Suppressor macrophage treated with lipopolysaccharide for 1 hour (primary cell): ENCODE results near the gene CLK2.
"Not testable (repeated sequence)": the region's sequence is repeated elsewhere in the genome, so short reads cannot be mapped to it uniquely, and the experiment has no call there.

Source experiments
- DNase-seq, 3 donors: peaks; one replicate each; pipeline ENCODE4 v3.0.0-alpha.2; 2020 to 2022

The CLK2 gene

DNA sequence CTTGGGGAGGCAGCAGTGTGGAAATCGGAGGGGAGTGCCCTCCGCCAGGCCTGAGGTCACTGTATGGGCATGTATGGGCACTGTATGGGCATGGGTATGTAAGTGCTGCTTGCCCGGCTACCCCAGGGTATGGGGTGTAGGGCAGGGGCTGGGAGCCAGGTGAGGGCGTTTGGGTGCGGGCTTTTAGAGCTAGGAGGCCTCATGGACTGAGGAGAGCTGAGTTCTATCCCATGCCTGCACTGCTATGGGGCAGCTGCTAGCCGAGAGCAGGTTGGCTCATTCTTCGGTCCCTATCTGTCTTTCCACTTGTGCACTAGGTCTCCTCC, 22.6 kb upstream of the CLK2 start:
- no peak for DNase-seq

DNA sequence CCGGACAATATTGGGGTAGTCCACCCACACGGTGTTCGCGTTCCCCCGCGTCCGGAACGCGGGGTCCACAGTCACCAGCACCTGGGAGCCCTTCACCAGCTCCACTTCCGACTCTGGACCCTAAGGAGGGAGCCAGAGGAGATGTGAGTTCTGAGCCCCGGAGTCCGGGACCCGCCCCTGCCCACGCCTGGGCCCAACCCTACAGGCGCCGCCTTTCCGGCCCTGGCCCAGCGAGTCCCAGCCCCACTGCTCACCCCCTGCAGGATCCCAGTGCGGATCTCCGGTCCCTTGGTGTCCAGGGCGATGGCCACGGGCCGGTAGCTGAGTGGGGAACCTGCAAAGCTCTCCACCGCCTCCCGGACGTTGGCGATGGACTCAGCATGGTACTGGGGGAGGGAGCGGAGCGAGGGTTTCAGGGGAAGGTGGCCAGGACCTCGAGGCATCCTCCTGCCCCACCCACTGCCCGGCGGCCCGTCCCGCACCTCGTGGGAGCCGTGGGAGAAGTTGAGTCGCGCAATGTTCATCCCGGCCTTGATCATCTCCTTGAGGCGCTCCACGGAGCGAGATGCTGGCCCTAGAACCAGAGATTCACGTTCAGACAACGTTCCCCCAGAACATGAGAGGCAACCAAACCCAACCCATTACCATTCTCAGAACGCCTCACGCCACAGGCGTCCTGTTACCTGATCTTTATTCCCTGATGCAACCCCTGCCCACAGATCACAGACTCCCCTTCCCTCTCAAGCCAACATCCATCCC, 22.1 kb upstream of the CLK2 start:
- no peak for DNase-seq

DNA sequence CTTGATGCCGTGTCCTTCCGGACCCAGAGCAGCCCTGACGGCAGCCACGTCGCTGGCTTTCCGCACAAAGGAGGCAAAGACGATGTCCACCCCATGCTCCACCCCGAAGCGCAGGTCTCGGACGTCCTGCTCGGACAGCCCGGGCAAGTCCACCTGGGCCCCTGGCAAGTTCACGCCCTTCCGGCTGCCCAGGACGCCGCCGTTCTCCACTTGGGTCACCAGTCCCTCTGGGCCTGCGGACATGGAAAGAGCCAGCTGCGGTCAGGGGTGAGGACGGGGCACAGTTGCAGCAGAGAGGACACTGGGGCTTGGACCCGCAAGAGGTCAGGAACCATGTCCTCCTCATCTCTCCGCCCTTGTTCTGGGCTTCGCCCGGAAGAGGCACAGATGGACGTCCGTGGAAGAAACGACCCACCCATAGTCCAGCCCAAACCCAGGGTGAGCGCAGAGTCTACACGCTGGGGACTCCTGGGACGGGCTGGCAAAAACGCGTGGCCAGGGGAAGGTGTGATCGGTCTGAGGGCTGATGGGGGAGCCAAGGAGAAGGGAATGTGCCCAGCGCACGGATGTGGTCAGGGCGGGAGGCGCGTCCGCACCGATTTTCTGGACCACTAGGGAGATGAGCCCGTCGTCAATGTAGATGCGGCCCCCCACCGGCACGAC, 21.3 kb upstream of the CLK2 start:
- DNase-seq: no peak

DNA sequence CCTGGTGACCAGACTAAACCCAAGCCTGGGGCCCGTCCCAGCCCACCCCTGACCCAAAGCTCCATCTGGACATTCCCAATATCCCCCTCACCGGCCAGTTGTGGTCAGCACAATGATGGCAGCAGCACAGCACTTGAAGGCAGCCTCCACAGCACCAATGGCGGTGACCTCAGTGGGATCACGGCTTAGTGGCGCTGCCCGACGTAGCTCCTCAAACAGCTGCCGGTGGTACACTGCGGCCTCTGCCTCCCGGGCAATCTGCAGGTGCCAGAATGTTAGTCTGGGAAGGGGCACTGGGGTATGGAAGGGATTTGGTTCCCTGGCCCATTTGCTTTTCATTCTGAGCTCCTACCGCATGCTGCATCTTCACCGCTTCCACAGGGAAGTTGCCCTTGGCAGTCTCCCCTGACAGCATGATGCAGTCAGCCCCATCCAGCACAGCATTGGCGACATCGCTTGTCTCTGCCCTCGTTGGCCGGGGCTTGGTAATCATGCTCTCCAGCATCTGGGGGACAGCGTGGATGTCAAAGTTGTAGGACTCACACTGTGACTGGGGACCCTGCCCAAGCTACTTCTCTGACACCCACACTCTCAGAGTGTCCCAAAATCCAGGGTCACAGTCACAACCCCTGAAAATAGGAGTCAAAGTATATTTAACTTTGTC, 19.9 kb upstream of the CLK2 start:
- no peak for DNase-seq

DNA sequence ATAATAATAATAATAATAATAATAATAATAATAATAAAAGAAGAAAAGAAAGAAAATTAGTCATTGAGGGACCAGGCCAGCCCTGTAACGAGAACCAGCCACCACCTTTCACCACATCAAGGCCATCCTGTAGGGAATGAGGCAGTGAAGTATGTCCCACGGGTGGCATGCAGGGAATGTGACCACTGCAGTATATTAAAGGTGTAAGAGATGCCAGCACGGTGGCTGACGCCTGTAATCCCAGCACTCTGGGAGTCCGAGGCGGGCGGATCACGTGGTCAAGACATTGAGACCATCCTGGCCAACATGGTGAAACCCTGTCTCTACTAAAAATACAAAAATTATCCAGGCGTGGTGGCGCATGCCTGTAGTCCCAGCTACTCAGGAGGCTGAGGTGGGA, 17.7 kb upstream of the CLK2 start:
- not testable (repeated sequence) for DNase-seq

DNA sequence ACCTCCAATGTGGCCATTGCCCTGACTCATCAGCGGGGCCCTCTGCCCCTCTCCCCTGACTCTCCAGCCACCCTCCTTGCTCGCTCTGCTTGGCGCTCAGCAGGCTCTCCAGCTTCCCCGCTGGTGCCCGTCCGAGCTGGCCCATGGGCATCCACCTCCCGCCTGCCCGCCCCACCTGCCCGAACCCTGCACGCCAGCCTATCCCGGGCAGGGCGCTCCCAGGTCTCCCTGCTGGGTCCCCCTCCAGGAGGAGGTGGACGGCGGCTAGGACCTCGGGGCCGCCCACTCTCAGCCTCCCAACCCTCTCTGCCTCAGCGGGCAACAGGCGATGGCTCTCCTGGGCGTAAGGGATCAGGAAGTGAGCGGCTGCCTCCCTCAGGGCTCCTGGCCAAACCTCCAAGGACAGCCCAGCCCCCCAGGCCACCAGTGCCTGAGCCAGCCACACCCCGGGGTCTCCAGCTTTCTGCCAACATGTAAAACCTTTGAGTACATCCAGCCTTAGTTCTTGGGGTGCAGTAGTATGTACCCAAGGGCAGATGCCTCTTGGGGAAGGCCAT, 14.8 kb upstream of the CLK2 start:
- no peak for DNase-seq

DNA sequence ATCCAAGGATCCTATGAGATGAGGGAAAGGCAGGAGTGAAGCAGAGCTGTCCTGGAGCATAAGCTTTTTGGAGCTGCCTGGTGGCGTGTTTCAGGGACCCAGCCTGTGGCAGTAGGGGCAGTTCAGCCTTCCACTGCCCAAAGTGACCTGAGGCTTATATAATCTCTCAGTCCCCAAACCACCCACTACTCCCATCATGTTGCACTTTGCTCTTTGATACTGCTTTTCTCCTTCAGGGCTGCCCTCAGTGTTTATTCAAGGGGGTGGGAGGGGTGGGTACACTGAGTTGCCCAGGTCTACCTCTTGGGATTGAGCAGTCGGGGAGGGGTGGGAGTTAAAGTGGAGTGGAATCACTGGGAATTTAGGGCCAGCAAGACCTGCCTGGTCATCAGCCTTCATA, 13.2 kb upstream of the CLK2 start:
- no peak for DNase-seq

DNA sequence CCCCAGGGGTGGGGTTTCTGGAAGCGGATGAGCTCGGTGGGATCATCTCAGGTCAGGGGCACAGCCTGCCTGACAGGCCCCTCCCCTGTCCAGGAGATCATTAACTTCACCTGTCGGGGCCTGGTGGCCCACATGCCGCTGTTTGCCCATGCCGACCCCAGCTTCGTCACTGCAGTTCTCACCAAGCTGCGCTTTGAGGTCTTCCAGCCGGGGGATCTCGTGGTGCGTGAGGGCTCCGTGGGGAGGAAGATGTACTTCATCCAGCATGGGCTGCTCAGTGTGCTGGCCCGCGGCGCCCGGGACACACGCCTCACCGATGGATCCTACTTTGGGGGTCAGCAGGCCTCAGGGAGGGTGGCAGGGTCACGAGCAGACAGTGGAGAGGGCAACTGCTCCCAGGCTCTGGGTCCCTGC, 12.3 kb upstream of the CLK2 start:
- DNase-seq: no peak

DNA sequence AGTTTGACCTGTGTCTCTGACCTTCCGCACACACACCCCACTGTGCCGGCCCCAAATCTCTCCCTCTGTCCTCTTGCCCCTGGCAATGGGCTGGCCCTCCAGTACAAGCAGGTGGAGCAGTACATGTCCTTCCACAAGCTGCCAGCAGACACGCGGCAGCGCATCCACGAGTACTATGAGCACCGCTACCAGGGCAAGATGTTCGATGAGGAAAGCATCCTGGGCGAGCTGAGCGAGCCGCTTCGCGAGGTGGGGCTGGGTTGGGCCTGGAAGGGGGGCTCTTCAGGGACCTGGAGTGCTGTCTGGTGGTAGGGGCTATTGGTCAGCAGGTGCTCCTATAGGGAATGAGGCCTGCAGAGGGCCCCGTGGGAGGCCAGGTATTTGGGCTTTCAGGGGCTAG, 11.8 kb upstream of the CLK2 start:
- DNase-seq: no peak

DNA sequence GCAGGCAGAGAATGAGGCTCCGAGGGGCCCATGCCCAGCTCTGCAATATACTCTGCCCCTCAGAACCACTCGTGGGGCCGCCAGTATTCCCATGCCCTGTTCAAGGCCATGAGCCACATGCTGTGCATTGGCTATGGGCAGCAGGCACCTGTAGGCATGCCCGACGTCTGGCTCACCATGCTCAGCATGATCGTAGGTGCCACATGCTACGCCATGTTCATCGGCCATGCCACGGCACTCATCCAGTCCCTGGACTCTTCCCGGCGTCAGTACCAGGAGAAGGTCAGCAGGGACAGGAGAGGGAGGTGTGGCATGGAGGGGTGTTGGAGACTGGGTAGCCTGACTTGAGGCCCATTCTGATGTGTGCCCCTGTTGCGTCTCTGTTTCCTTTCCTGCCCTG, 11.2 kb upstream of the CLK2 start:
- no peak for DNase-seq

DNA sequence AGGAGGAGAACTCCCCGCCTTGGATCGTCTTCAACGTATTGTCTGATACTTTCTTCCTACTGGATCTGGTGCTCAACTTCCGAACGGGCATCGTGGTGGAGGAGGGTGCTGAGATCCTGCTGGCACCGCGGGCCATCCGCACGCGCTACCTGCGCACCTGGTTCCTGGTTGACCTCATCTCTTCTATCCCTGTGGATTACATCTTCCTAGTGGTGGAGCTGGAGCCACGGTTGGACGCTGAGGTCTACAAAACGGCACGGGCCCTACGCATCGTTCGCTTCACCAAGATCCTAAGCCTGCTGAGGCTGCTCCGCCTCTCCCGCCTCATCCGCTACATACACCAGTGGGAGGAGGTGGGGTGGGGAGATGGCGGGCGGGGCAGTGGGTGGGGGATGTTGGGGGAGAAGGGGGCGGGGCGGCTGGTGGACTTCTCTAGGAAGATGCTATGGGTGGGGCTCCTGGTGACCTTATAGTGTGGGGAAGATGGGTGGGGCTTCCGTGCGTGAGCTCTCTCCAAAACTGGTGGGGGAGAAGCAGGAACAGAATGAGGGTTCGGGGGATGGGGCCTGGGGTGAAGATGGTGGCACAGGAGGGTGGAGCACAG, 9.3 kb upstream of the CLK2 start:
- DNase-seq: no peak

DNA sequence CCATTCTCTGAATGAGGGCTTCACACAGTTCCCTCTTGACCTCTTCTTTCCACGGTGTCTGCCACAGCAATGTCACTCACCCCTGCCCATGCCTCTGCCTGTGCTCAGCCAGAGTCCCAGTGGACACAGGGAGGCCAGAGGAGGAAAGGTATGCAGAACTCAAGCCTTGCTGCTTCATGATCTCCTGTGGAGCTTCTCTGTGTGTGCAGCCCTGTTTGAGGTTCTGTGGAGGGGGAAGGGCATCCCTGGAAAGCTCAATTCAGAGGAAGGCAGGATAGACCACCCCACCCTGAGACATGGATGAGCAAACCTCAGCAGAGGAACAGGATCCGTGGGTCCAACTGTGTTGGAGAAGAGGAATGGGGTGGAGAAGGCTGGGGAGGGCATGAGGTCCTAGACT, 6.0 kb upstream of the CLK2 start:
- DNase-seq: no peak

DNA sequence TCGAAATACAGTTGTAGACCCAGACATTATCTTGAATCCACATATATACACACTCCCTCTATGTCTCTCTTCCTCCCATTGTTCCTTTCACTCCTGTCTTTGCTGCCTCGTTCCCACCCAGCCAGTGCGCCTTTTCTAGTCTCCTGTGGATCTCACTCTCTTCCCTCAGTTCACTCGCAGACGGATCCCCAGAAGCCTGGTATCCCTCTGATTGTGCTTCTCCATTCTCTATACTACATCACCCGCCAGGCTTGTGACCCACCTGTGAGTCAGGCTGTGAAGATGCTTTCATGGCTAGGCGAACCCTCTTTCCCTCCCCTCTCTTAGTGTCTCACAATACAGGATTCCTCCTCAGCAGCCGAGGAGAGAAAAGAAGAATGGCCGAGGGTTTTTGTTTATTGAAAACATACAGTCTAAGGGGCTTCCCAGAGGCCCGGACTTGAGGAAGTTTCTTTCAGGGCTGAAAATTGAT, 5.4 kb upstream of the CLK2 start:
- DNase-seq: no peak

DNA sequence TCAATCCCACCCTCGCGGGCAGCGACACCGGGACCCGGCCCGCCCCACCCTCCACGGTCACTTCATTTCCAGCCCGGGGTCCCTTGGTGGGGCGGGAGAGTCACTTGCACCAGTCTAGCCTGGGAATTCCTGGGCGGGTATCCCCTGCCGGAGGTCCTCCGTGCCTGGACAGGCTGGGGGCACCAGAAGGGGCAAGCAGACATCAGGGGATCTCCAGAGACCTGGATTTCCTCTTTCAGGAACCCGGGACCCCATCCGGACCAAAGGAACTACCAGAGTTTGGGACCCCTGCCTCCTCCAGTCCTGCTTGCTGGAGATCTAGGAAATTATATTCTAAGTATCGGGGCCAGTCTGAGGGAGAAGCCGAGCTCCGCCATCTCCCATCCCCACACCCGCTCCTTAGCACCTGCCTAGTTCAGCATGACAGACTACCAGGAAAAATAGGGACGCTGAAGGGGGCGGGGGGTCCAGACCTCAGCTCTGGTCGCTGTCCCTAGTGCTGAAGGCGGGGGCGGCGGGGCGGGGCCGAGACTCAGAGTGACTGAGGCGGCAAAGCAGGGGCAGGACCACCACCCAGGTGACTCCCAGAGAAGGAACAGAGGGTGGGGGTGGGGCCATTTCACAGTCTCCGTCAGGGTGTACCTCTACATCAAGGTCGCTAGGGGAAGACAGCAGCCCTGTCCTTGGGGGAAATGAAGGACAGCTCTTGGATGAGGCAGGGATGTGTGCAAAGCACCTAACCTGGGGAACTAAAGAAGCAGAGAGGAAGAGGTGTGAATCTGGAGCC, 4.8 kb upstream of the CLK2 start:
- DNase-seq: peak; percentile 26 to 70 (median 44)

DNA sequence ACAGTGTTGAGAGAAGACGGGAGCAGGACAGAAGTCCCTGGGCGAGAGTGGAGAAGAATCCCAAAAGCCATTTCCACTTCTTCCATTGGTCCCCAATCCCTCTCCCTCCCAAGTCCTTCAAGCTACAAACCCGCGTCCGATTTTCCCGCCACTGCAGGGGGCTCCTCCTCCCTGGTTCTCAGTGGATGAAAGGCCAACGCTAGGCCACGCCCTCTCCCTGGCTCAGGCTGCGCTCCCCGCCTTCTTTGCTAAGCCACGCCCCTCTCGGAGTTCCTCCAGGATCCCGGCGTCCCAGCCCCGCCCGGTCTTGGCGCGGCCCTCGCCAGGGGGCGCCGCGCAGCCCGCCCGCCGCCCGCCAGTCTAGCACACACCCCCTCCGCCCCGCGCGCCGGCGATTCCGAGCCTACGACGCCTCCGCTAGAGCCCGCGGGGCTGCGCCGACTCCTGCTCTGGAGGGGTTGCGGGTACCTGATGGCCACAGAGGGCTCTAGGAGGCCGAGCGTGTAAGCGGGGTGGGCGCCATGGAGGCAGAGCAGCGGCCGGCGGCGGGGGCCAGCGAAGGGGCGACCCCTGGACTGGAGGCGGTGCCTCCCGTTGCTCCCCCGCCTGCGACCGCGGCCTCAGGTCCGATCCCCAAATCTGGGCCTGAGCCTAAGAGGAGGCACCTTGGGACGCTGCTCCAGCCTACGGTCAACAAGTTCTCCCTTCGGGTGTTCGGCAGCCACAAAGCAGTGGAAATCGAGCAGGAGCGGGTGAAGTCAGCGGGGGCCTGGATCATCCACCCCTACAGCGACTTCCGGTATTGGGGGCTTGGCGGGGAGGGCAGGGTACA, 4.0 kb upstream of the CLK2 start, which contains the start of gene HCN3:
HCN3 (plus strand) TSS at position 394 of the 832 bp plus-strand sequence; CDS start at position 522, 128 bp downstream.
- DNase-seq: peak; percentile 98 to 99 (median 99)

DNA sequence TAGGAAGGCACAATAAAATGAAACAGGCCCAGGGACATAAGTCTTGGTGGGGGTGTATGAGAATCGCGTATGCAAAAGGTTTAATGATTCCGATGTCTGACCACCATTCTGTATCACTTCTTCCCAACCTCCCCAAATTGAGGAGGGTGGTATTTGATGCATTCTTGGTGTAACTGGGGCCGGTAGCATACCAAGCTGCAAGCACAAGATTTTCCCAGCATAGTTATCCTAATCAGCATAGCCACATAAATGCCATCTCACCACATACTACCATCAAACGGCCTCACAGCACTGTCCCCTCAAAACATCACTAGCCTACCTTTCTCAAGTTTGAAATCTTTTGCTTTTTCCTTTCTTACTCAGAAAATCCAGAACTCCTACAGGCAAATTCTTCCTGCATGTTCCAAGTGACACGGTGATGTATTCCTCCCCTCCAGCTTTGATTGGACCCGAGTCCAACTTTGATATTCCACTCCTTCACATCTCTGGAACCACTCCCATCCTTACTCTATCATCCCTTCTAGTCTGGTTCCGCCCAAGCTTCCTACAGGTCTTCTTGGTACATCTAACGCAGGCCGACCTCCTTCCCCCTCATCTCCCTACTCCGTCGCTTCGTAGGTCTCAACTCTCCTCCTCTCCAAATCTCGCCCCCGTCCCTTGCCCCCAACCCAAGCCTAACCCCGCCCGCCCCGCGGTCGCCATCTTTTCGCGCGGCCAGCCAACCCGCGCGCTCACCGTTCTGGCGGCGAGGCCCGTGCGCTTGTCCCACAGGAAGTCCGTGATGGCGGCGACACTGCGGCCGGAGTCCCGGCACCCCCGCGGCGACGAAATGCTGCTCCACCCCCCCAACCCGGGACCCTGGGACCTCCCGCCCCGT, 600 bp downstream of the CLK2 start:
- DNase-seq: peak in 1 of 3 donors; percentile 30

DNA sequence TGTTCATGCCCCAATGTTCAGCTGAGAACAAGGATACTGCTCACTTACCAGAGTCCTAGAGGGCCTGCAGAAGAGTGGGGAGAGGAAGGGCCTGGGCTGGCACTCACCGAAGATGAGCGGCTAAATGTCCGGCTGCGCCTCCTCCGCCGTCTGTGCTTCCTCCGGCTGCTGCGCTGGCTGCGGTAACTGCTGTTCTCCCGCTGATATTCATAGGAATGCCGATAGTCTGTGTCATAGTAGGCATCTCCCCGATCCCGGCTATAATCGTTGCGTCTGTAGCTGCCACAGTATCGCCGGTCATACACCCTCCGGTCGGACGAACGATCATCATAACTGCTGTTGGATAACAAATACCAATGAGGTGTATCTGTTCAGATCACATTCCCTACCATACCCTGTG, 3.9 kb downstream of the CLK2 start:
- no peak for DNase-seq

DNA sequence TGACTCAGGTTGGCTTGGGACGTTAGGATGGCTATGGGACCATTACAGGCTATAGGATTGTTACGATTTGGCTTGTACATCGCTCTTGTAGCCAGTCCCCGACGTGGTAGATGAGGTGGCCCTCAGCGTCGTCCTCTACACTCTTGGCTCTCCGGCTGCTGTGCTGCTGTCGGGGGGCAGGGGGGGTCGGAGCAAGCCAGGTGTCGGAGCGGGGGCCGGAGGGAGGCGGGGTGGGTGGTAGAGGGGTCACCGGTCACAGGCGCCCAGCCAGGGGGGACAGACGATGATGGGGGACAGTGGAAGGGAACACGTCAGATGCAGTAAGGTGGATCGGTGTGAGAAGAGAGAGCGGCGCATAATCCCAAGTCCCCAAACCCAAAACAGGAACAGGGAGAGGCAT, 4.7 kb downstream of the CLK2 start:
- no peak for DNase-seq

DNA sequence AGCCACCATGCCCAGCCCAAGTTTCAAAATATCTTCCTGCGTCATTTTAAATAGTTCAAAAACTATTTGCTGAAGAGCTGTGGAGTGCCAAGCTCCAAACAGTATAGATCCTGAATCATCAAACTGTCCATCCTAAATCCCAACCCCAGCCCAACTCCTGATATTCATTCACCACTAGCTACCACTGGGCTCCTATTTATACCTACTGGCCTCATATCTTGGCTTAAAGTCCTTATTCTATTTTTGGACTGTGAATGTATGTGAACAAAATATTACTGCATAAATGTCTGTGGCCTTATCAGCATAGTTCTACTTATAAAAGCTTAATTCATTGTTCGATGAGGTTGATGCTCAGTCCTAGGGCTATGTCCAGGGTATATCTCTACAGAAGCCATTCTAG, 5.9 kb downstream of the CLK2 start:
- no peak for DNase-seq

DNA sequence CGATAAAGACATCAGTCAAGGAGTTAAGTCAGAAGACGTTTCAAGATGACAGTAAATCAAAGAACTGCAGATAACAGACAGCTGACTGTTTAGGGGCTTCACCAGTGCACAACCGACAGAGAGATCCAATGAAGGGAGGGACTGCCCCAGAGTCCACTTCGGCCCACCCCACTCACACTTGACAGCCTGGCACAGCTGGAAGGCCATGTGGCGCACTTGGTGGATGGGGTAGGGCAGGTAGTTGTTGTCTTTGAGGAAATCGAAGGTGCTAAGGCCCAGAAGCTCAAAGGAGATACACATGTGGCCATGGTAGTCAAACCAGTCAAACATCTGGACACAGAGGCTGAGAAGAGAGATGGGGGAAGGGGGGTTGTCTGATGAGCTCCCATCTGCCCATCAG, 6.8 kb downstream of the CLK2 start:
- no peak for DNase-seq

DNA sequence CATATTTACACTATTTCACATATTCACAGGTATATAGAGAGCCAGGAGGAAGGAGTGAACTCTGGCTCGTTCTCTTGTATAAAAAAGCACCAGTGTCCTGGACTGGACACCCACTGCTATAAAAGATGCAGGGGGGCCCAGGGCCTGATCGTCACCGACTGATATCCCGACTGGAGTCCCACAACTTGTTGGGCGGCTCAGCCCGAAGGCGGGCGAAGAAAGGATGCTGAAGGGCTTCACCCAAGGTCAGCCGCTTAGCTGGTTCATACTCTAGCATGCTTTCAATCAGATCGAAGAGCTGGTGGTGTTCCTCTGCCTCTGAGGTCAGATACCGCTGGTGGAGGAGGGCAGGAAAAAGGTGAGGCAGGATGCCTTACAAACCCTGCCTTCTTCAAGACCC, 10.2 kb downstream of the CLK2 start:
- no peak for DNase-seq
